CD8-positive, alpha-beta memory T cell (primary cell): ENCODE measurements around the gene ZPBP2. TPM values are rescaled to one million over a fixed set of nuclear protein-coding genes. Genes with fewer than 3 reads are reported as not detected.
"Not testable (repeated sequence)": the region's sequence is repeated elsewhere in the genome, so short reads cannot be mapped to it uniquely, and the experiment has no call there.

Experiments
- CTCF ChIA-PET: fragments of 350-600 bp; sonication (Branson Sonifier 250); formaldehyde crosslinking; loops from one replicate; lab custom pipeline; 2021; ENCODE audit warnings: antibody characterized with exemption; lab: Charles Lee
- POLR2A ChIA-PET: fragments of 350-600 bp; sonication (Branson Sonifier 250); formaldehyde crosslinking; loops from one replicate; lab custom pipeline; 2021; ENCODE audit warnings: antibody characterized with exemption; lab: Charles Lee
- DNase-seq, 5 donors: peaks; one replicate each; pipeline versions ENCODE4 v3.0.0 to v3.0.0-alpha.2; 2020 to 2022; ENCODE audit warnings: mixed read lengths in 1 of 5
- H3K27ac ChIP-seq: one replicate; pipeline ENCODE4 v1.7.0; 2013; ENCODE audit warnings: low read depth, mild to moderate bottlenecking, low read length, moderate library complexity
- H3K27me3 ChIP-seq: 2 replicates; pipeline ENCODE4 v1.7.0; 2013; ENCODE audit warnings: low read length, mild to moderate bottlenecking; ENCODE audit not compliant: insufficient read depth, poor library complexity, severe bottlenecking
- H3K36me3 ChIP-seq: 2 replicates; pipeline ENCODE4 v1.7.0; 2013; ENCODE audit warnings: mild to moderate bottlenecking, low read length, moderate library complexity; ENCODE audit not compliant: insufficient read depth
- H3K4me1 ChIP-seq: 2 replicates; pipeline ENCODE4 v1.7.0; 2013; ENCODE audit warnings: mild to moderate bottlenecking, low read length, moderate library complexity; ENCODE audit not compliant: insufficient read depth
- H3K4me3 ChIP-seq: 2 replicates; pipeline ENCODE4 v1.7.0; 2013; ENCODE audit warnings: mild to moderate bottlenecking, low read length
- H3K9me3 ChIP-seq: 2 replicates; pipeline ENCODE4 v1.7.0; 2013; ENCODE audit warnings: mild to moderate bottlenecking, low read length
- H3K27ac Mint-ChIP-seq, 8 donors: one replicate each; pipeline ENCODE4 v1.8.0; 2020 to 2021; ENCODE audit warnings: mixed read lengths in 8 of 8, mild to moderate bottlenecking in 6 of 8, inconsistent platforms in 3 of 8, moderate library complexity in 3 of 8
- H3K27me3 Mint-ChIP-seq, 2 donors: one replicate each; pipeline ENCODE4 v1.8.0; 2020 to 2021; ENCODE audit warnings: mixed read lengths in 2 of 2, mild to moderate bottlenecking in 1 of 2, moderate library complexity in 1 of 2
- H3K36me3 Mint-ChIP-seq, 3 donors: one replicate each; pipeline ENCODE4 v1.8.0; 2020 to 2021; ENCODE audit warnings: mixed read lengths in 3 of 3, inconsistent platforms in 1 of 3, mild to moderate bottlenecking in 1 of 3
- H3K4me1 Mint-ChIP-seq, 3 donors: one replicate each; pipeline ENCODE4 v1.8.0; 2020 to 2021; ENCODE audit warnings: mixed read lengths in 3 of 3, inconsistent platforms in 1 of 3, mild to moderate bottlenecking in 1 of 3
- H3K4me3 Mint-ChIP-seq, 7 donors: one replicate each; pipeline ENCODE4 v1.8.0; 2020 to 2021; ENCODE audit warnings: mixed read lengths in 7 of 7, mild to moderate bottlenecking in 6 of 7, moderate library complexity in 4 of 7, inconsistent platforms in 2 of 7
- H3K9me3 Mint-ChIP-seq, 5 donors: one replicate each; pipeline ENCODE4 v1.8.0; 2020 to 2022; ENCODE audit warnings: mixed read lengths in 5 of 5, mild to moderate bottlenecking in 3 of 5, moderate library complexity in 2 of 5, inconsistent platforms in 1 of 5
- polyA plus RNA-seq: library from polyadenylated mRNA; unstranded; fragments of 300-500 nt; fragmentation: Illumina TruSeq; gene quantifications from one replicate; pipeline ENCODE4 v1.2.3, GENCODE V29; 2021
- total RNA-seq, 2 experiments: library from RNA; stranded (reverse); gene quantifications; one replicate each; pipeline ENCODE4 v1.2.3, GENCODE V29; 2021

ZPBP2 gene
- total and polyA plus RNA-seq, 3 experiments from 2014 or later, result 0.09 to 0.74 (median 0.58) TPM

DNA sequence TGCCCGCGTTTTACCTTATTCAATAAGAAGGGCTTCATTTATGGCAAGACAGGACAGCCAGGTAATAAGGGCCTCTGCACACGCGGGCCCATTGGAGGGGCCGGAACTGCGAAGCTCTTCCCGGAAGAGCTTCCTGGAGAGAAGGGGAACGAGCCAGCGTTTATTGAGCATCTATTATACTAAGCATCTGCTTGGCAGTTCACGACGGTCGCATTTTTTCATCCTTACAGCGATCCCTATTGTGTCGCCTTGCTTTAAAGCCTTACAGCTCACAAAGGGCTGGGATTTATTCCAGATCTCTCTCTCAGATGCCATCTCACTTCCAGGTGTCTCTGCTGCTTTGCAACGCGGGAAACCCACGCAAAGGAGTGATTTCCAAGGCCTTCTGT, 546 bp downstream of the ZPBP2 start:
- POLR2A ChIA-PET, result interaction anchor here (0.9 kb wide), 1 partner anchor 113 kb away, joined by 3 read pairs; no protein-coding TSS in a partner anchor

DNA sequence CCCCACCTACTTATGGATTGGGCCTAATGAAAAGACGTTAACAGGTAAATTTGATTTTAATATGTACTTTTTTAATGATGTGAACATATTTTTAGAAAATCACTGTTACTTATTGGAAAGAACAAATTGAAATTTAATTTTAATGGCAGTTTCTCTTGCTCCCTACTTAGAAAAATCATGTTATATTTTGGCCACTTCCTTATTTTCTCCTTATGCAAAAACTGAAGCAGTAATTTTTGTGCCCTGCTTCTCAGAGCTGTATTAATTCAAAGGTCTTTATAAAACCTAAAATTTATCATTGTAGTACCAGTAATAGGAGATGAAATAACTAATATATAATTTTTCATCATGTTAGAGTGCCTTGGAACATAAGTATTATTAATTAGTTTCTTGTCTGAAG, 2.8 kb downstream of the ZPBP2 start:
- H3K9me3 Mint-ChIP-seq, result no peaks in the 10 kb centered on the region
- H3K27ac Mint-ChIP-seq, result peak overlapping the region in 2 of 8 donors; percentile 17
- Histone ChIP-seq H3K36me3 (no peaks in the 10 kb centered on the region), H3K4me3 (no peak overlapping the region), H3K27me3 (no peaks in the 10 kb centered on the region), H3K27ac (no peak overlapping the region), H3K9me3 (no peaks in the 10 kb centered on the region), H3K4me1 (peaks cover 28% of the 10 kb centered on the region)
- POLR2A ChIA-PET, result no interaction called here
- no peak for DNase-seq
- no peak overlapping the region for H3K4me3 Mint-ChIP-seq
- H3K36me3 Mint-ChIP-seq, result peaks cover 0 to 3% (median 0%) of the 10 kb centered on the region in 3 donors
- H3K4me1 Mint-ChIP-seq, result peaks cover 23 to 31% (median 28%) of the 10 kb centered on the region in 3 donors
- H3K27me3 Mint-ChIP-seq, result peaks cover 0 to 2% of the 10 kb centered on the region in 2 donors
- CTCF ChIA-PET, result interaction anchor here (1.8 kb wide), 1 partner anchor 110 kb away, joined by 4 read pairs; the partner anchor contains the start of gene PSMD3

More for the DNA sequence above, 546 bp downstream of the ZPBP2 start:
- Histone ChIP-seq H3K36me3 (no peaks in the 10 kb centered on the region), H3K4me3 (no peak overlapping the region), H3K27ac (no peak overlapping the region), H3K27me3 (no peaks in the 10 kb centered on the region), H3K4me1 (peaks cover 41% of the 10 kb centered on the region), H3K9me3 (no peaks in the 10 kb centered on the region)
- Mint-ChIP-seq H3K27ac (peak overlapping the region; percentile 80 to 97 (median 88)), H3K36me3 (peaks cover 0 to 11% (median 0%) of the 10 kb centered on the region in 3 donors), H3K4me1 (peaks cover 42 to 47% (median 44%) of the 10 kb centered on the region in 3 donors), H3K9me3 (no peaks in the 10 kb centered on the region), H3K27me3 (peaks cover 0 to 3% of the 10 kb centered on the region in 2 donors), H3K4me3 (peak overlapping the region; percentile 52 to 86 (median 67))
- DNase-seq, result no peak
- CTCF ChIA-PET, result interaction anchor here (0.8 to 1.1 kb wide), 2 partner anchors 112 to 139 kb away, joined by 3 read pairs; partner anchors contain the start of gene PSMD3

DNA sequence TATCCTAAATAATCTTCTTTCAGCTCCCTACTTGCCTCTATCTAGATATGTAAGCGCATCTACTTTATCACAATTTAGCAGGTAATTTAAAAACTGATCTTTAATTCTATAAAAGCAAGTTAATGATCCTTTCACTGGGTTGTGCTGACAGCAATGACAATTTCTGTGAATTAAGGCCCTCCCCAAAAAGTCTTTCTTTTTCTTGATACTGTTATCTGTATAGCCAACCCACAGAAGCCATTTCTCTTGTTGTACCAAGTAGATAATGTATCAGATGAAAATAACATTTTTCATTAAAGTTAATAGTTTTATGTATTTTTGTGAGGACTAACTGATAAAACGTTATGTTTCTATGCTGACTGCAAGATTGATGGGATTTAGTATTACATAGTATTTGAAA, 3.8 kb downstream of the ZPBP2 start:
- Histone ChIP-seq H3K9me3 (no peaks in the 10 kb centered on the region), H3K4me3 (no peak overlapping the region), H3K27ac (no peak overlapping the region), H3K36me3 (no peaks in the 10 kb centered on the region), H3K27me3 (no peaks in the 10 kb centered on the region), H3K4me1 (peaks cover 18% of the 10 kb centered on the region)
- Mint-ChIP-seq H3K4me3 (no peak overlapping the region), H3K36me3 (peaks cover 0 to 3% (median 0%) of the 10 kb centered on the region in 3 donors), H3K4me1 (peaks cover 15 to 20% (median 18%) of the 10 kb centered on the region in 3 donors), H3K27me3 (peaks cover 0 to 2% of the 10 kb centered on the region in 2 donors), H3K9me3 (no peaks in the 10 kb centered on the region), H3K27ac (no peak overlapping the region)
- ChIA-PET POLR2A (no interaction called here), CTCF (interaction anchor here (2.4 kb wide), 1 partner anchor 109 kb away, joined by 7 read pairs; the partner anchor contains the start of gene PSMD3)
- no peak for DNase-seq

- Histone ChIP-seq H3K36me3 (no peaks in the 10 kb centered on the region), H3K4me3 (no peak overlapping the region), H3K4me1 (peaks cover 8% of the 10 kb centered on the region), H3K27ac (no peak overlapping the region), H3K27me3 (no peaks in the 10 kb centered on the region), H3K9me3 (no peaks in the 10 kb centered on the region)
- peaks cover 0 to 2% of the 10 kb centered on the region in 2 donors for H3K27me3 Mint-ChIP-seq
- CTCF ChIA-PET, result interaction anchor here (0.7 to 2.4 kb wide), 4 partner anchors 108 to 249 kb away, joined by 3 to 7 read pairs (median 4); partner anchors contain the start of gene PSMD3
- H3K36me3 Mint-ChIP-seq, result peaks cover 0 to under 1% (median 0%) of the 10 kb centered on the region in 3 donors
- H3K9me3 Mint-ChIP-seq, result no peaks in the 10 kb centered on the region
- POLR2A ChIA-PET, result interaction anchor here (0.6 kb wide), 1 partner anchor 422 kb away, joined by 5 read pairs; the partner anchor contains the start of gene MED1
- no peak for DNase-seq
- no peak overlapping the region for H3K4me3 Mint-ChIP-seq
- no peak overlapping the region for H3K27ac Mint-ChIP-seq
- peaks cover 6 to 11% (median 8%) of the 10 kb centered on the region in 3 donors for H3K4me1 Mint-ChIP-seq
Measured at GRCh38 chr17:39872751-39873150, 4.7 kb downstream of the ZPBP2 start.

DNA sequence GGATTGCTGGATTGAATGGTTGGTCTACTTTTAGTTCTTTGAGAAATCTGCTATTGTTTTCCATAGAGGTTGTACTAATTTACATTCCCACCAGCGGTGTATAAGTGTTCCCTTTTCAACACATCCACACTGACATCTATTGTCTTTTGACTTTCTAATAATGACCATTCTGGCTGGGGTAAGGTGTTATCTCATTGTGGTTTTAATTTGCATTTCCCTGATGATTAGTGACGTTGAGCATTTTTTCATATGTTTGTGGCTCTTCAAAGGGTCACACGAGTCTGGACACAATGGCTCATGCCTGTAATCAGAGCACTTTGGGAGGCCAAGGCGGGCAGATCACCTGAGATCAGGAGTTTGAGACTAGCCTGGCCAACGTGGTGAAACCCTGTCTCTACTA, 18.1 kb downstream of the ZPBP2 start:
- peaks cover 3 to 21% of the 10 kb centered on the region in 2 donors for H3K27me3 Mint-ChIP-seq
- H3K27ac Mint-ChIP-seq, H3K27ac ChIP-seq, H3K4me1 ChIP-seq, POLR2A ChIA-PET, DNase-seq, H3K4me3 ChIP-seq, H3K4me3 Mint-ChIP-seq, H3K27me3 ChIP-seq, H3K36me3 ChIP-seq, CTCF ChIA-PET, H3K4me1 Mint-ChIP-seq, H3K9me3 ChIP-seq, H3K36me3 Mint-ChIP-seq, H3K9me3 Mint-ChIP-seq: not testable (repeated sequence)

- Histone ChIP-seq H3K27ac (no peak overlapping the region), H3K27me3 (no peaks in the 10 kb centered on the region), H3K4me1 (no peaks in the 10 kb centered on the region), H3K4me3 (no peak overlapping the region), H3K36me3 (no peaks in the 10 kb centered on the region), H3K9me3 (no peaks in the 10 kb centered on the region)
- H3K9me3 Mint-ChIP-seq, result peaks cover 0 to 4% (median 0%) of the 10 kb centered on the region in 5 donors
- ChIA-PET CTCF (interaction anchor here (1.3 kb wide), 1 partner anchor 265 kb away, joined by 4 read pairs; no protein-coding TSS in a partner anchor), POLR2A (interaction anchor here (1.0 kb wide), 1 partner anchor 28 kb away, joined by 3 read pairs; no protein-coding TSS in a partner anchor)
- H3K4me1 Mint-ChIP-seq, result no peaks in the 10 kb centered on the region
- no peak overlapping the region for H3K4me3 Mint-ChIP-seq
- H3K27ac Mint-ChIP-seq, result no peak overlapping the region
- H3K36me3 Mint-ChIP-seq, result no peaks in the 10 kb centered on the region
- peaks cover 3 to 26% of the 10 kb centered on the region in 2 donors for H3K27me3 Mint-ChIP-seq
- no peak for DNase-seq
Measured at GRCh38 chr17:39887078-39887477, 19.1 kb downstream of the ZPBP2 start.

GRCh38 chr17:39889200-39889599, 21.2 kb downstream of the ZPBP2 start:
- Histone ChIP-seq H3K4me1 (no peaks in the 10 kb centered on the region), H3K36me3 (no peaks in the 10 kb centered on the region), H3K27me3 (no peaks in the 10 kb centered on the region), H3K9me3 (no peaks in the 10 kb centered on the region), H3K4me3 (no peak overlapping the region), H3K27ac (no peak overlapping the region)
- H3K9me3 Mint-ChIP-seq, result peaks cover 0 to 4% (median 0%) of the 10 kb centered on the region in 5 donors
- H3K27me3 Mint-ChIP-seq, result peaks cover 3 to 31% of the 10 kb centered on the region in 2 donors
- H3K4me3 Mint-ChIP-seq, result no peak overlapping the region
- no peaks in the 10 kb centered on the region for H3K36me3 Mint-ChIP-seq
- DNase-seq, result no peak
- POLR2A ChIA-PET, result no interaction called here
- CTCF ChIA-PET, result interaction anchor here (0.6 to 1.0 kb wide), 2 partner anchors 9 to 158 kb away, joined by 3 read pairs; no protein-coding TSS in a partner anchor
- H3K27ac Mint-ChIP-seq, result no peak overlapping the region
- H3K4me1 Mint-ChIP-seq, result no peaks in the 10 kb centered on the region
